Upper lobe of left lung (tissue), 6 donors: ENCODE measurements around the gene TRAPPC2. TPM values are rescaled to one million over a fixed set of nuclear protein-coding genes. Genes with fewer than 3 reads are reported as not detected.

Source experiments
- ATAC-seq, 2 donors: fragments of 200-7000 bp; cut with Tn5 transposase; one replicate each; pipeline ENCODE4 v1.9.1; 2022; ENCODE audit warnings: mild to moderate bottlenecking in 2 of 2, moderate library complexity in 2 of 2; ENCODE audit not compliant: low FRiP score in 2 of 2
- DNase-seq, 2 donors: peaks; one replicate each; pipeline ENCODE4 v3.0.0-alpha.2; 2019 to 2020
- H3K27ac ChIP-seq, 4 donors: fragments of 200-600 bp; sonication (generic); one replicate each; pipeline ENCODE4 v1.5.1; 2016 to 2019
- H3K27me3 ChIP-seq, 4 donors: fragments of 200-600 bp; sonication (generic); one replicate each; pipeline ENCODE4 v1.5.1; 2017 to 2019
- H3K36me3 ChIP-seq, 4 donors: fragments of 200-600 bp; sonication (generic); one replicate each; pipeline ENCODE4 v1.5.1; 2016 to 2019
- H3K4me1 ChIP-seq, 4 donors: fragments of 200-600 bp; sonication (generic); one replicate each; pipeline ENCODE4 v1.5.1; 2018 to 2019
- H3K4me3 ChIP-seq, 4 donors: fragments of 200-600 bp; sonication (generic); one replicate each; pipeline ENCODE4 v1.5.1; 2017 to 2019; ENCODE audit warnings: mild to moderate bottlenecking in 2 of 4, moderate library complexity in 1 of 4
- H3K9me3 ChIP-seq, 4 donors: fragments of 200-600 bp; sonication (generic); one replicate each; pipeline ENCODE4 v1.5.1; 2018 to 2019
- EP300 ChIP-seq, 4 donors: sonication (generic); formaldehyde crosslinking; IDR thresholded peaks; one replicate each; pipeline ENCODE4 v1.5.1; 2017; ENCODE audit warnings: antibody characterized with exemption in 4 of 4, control low read depth in 2 of 4
- POLR2A ChIP-seq, 4 donors: fragments of 450-650 bp; IDR thresholded peaks; one replicate each; pipeline ENCODE4 v1.5.1; 2016 to 2017; ENCODE audit warnings: antibody characterized with exemption in 4 of 4, mild to moderate bottlenecking in 2 of 4
- POLR2AphosphoS5 ChIP-seq, 2 donors: sonication (generic); formaldehyde crosslinking; IDR thresholded peaks; one replicate each; pipeline ENCODE4 v1.5.1; 2017; ENCODE audit warnings: antibody characterized with exemption in 2 of 2
- WGBS, 2 donors: methylation state at CpG; one replicate each; pipeline ENCODE4 v1.1.5; 2017 to 2018; 5-methylcytosine and 5-hydroxymethylcytosine counted together
- total RNA-seq, 6 donors: library from RNA; depleted of rRNA in 4 of 6; stranded (reverse); fragments of >200 nt in 4 of 6; gene quantifications; one replicate each; pipeline versions ENCODE4 v1.1.0 to v1.2.1, GENCODE V29; 2016 to 2021
- TF ChIP-seq, protein P1 (sequence below), 6 experiments: fragments of 450-650 bp in 4 of 6; fragments of 200-600 bp in 2 of 6; sonication (generic) in 2 of 6; IDR thresholded peaks; one replicate each; pipeline ENCODE4 v1.5.1; 2016 to 2019; ENCODE audit warnings: antibody characterized with exemption in 6 of 6
- donor health status: DM: no; HTN: no; CAD: no; lungs with moderate emphysema.
- donor health status: DM: no; HTN: yes; CAD: no; lungs with severe emphysema.

Gene TRAPPC2
- total RNA-seq, 6 donors from 2014 or later, result 6.3 to 18.0 (median 12.7) TPM

DNA sequence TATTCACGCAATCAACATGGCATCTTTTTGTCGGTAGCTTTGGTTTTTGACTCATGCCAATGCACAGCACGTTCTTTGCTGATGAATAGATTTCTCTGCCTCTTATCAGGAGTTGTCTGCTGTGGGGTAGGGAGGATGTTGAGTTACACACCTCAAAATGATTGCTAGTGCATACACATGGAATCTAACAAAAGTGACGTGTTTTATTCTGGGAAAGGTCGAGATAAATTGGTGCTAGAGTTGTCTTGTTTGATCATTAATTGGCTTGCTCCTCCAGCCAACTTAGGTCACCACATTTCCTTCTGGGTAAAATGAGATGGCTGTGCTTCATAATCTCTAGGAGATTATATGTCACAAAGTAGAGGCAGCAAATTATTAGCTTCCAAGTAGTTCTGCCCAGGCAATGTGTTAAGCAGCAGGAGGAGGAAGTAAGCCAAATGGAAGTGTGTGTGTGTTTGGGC is 41.6 kb downstream of the TRAPPC2 start:
- TF ChIP-seq POLR2AphosphoS5 (IDR thresholded peaks at IDR 0.05), result no peak
- TF ChIP-seq POLR2A (IDR thresholded peaks at IDR 0.05), result no peak
- TF ChIP-seq EP300 (IDR thresholded peaks at IDR 0.05), result no peak
- TF ChIP-seq, protein P1, sequence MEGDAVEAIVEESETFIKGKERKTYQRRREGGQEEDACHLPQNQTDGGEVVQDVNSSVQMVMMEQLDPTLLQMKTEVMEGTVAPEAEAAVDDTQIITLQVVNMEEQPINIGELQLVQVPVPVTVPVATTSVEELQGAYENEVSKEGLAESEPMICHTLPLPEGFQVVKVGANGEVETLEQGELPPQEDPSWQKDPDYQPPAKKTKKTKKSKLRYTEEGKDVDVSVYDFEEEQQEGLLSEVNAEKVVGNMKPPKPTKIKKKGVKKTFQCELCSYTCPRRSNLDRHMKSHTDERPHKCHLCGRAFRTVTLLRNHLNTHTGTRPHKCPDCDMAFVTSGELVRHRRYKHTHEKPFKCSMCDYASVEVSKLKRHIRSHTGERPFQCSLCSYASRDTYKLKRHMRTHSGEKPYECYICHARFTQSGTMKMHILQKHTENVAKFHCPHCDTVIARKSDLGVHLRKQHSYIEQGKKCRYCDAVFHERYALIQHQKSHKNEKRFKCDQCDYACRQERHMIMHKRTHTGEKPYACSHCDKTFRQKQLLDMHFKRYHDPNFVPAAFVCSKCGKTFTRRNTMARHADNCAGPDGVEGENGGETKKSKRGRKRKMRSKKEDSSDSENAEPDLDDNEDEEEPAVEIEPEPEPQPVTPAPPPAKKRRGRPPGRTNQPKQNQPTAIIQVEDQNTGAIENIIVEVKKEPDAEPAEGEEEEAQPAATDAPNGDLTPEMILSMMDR (IDR thresholded peaks at IDR 0.05), result no peak
- H3K9me3 ChIP-seq, result no peaks in the 10 kb centered on the region
- no peak overlapping the region for H3K4me3 ChIP-seq
- H3K27me3 ChIP-seq, result no peaks in the 10 kb centered on the region
- DNase-seq (no peak), ATAC-seq (no peak)
- peak overlapping the region in 2 of 4 donors; percentile 3 to 27 for H3K27ac ChIP-seq
- no peaks in the 10 kb centered on the region for H3K36me3 ChIP-seq
- peaks cover 4 to 50% (median 18%) of the 10 kb centered on the region in 4 donors for H3K4me1 ChIP-seq
- 75 to 87% methylated on average over 4 to 5 of the region's 5 CpGs for WGBS, 2 donors

DNA sequence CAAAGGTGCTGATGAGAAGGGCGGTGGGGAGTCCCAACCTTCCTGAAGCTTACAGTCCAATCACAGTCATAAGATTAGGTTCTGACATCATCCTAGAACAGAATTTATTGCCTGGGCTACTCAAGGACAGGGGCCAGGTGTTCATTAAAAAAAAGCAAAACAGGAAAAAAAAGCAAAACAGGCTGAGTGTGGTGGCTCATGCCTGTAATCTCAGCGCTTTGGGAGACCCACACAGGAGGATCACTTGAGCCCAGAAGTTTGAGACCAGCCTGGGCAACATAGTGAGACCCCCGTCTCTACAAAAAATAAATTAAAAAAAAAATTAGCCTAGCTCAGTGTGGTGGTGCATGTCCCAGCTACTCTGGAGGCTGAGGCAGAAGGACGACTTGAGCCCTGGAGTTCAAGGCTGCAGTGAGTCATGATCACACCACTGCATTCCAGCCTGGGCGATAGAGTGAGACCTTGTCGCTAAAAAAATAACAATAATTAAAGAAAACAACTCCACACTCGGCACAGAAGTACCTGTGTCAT is 42.5 kb downstream of the TRAPPC2 start:
- no peak for ATAC-seq
- H3K4me1 ChIP-seq, result peaks cover 4 to 50% (median 18%) of the 10 kb centered on the region in 4 donors
- no peak for DNase-seq
- H3K4me3 ChIP-seq, result no peak overlapping the region
- H3K27ac ChIP-seq, result no peak overlapping the region
- TF ChIP-seq POLR2AphosphoS5 (IDR thresholded peaks at IDR 0.05) (no peak), POLR2A (IDR thresholded peaks at IDR 0.05) (no peak), EP300 (IDR thresholded peaks at IDR 0.05) (no peak)
- TF ChIP-seq, protein P1 (IDR thresholded peaks at IDR 0.05), result no peak
- 78 to 81% methylated on average over 7 of the region's 7 CpGs for WGBS, 2 donors
- no peaks in the 10 kb centered on the region for H3K36me3 ChIP-seq
- no peaks in the 10 kb centered on the region for H3K9me3 ChIP-seq
- no peaks in the 10 kb centered on the region for H3K27me3 ChIP-seq

DNA sequence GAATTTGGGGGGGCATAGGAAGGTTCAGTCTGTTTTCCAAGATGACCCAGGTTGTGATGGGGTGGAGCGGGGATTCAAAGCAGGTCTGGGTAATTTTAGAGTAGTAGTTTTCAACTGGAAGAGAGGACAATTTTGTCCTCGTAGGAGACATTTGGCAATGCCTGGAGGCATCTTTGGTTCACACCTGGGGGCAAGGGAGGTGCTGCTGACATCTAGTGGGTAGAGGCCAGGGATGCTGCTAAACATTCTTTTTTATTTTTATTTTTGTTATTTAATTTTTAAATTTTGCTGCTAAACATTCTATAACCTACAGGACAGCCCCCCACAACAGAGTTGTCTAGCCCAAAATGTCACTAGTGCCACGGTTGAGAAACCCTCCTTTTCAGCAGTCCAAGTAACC is 43.6 kb downstream of the TRAPPC2 start:
- DNase-seq (no peak), ATAC-seq (no peak)
- 69 to 85% methylated on average over 3 of the region's 3 CpGs for WGBS, 2 donors
- TF ChIP-seq EP300 (IDR thresholded peaks at IDR 0.05) (no peak), POLR2AphosphoS5 (IDR thresholded peaks at IDR 0.05) (no peak), POLR2A (IDR thresholded peaks at IDR 0.05) (no peak)
- TF ChIP-seq, protein P1 (IDR thresholded peaks at IDR 0.05), result no peak
- H3K4me1 ChIP-seq, result peaks cover 4 to 45% (median 18%) of the 10 kb centered on the region in 4 donors
- no peaks in the 10 kb centered on the region for H3K9me3 ChIP-seq
- no peaks in the 10 kb centered on the region for H3K36me3 ChIP-seq
- no peaks in the 10 kb centered on the region for H3K27me3 ChIP-seq
- H3K4me3 ChIP-seq, result peak overlapping the region in 3 of 4 donors; percentile 65 to 71 (median 67)
- H3K27ac ChIP-seq, result peak overlapping the region in 1 of 4 donors; percentile 95

DNA sequence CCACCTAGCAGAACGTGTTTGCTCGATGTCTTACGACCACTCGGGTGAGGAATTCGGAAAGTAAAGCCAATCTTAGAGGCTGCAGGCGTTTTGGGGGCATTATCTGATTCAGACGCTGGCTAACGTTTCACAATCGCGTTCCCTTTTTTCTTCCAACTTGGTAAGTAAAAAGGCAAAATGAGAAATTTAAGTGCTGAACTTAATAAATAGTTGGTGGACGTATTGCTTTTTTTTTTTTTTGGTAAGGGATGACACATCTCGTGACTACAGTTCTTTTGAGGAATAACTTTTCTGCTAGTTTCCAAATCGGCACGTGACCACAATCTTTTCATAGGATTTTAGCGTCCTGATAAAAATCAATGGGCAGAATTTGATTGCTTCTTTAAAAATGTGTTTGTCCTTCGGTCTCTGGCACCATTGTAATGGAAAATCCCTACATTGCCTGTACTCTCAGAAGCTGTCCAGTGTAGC is 44.6 kb downstream of the TRAPPC2 start:
- Histone ChIP-seq H3K27me3 (no peaks in the 10 kb centered on the region), H3K9me3 (no peaks in the 10 kb centered on the region), H3K27ac (peak overlapping the region; percentile 95 to 96 (median 96)), H3K4me1 (peaks cover 4 to 45% (median 15%) of the 10 kb centered on the region in 4 donors), H3K4me3 (peak overlapping the region; percentile 65 to 71 (median 66)), H3K36me3 (no peaks in the 10 kb centered on the region)
- 2 to 9% methylated on average over 16 of the region's 16 CpGs for WGBS, 2 donors
- ATAC-seq, result peak in 1 of 2 donors; percentile 25
- DNase-seq, result no peak
- no peak for TF ChIP-seq POLR2AphosphoS5 (IDR thresholded peaks at IDR 0.05)

DNA sequence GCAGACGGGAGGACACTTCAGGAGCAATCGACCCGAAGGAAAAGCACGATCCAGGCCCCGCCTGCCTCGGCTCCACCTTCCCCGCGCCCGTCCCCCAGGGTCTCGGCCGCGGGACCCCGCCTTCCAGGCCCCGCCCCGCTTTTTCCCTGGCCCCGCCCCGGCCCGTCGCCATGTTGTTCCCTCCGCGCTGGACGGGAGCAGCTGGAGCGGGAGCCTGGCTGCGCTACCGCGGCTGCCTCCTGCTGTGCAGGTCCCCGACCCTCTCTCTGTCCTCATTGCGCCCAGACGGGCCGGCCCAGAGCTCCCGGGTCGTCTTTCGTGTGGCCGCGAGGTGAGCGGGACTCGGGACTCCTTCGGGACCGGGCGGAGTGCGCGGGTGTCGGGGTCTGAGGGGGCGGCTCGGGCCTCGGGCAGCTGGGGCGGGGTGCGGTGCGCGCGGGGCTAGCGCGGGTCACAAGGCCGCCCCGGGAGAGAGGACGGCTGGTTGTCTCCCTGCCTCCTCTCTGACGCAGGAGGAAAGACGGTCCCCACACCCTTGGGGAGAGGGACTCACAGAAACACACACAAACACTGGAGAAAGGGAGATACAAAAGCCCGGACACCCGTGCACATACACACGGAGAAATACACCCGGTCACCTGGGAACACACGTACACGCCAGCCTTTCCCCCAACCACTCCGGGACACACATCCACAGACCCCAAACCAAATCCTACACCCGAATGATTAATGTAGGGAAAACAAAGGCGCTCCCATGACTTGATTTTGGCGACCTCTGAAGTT is 45.3 kb downstream of the TRAPPC2 start, which contains the start of gene RAB9A:
TSS of gene RAB9A (plus strand) at position 171 of the 783 bp plus-strand sequence. CDS start 19,619 bp downstream, outside the sequence.
- H3K27me3 ChIP-seq, result no peaks in the 10 kb centered on the region
- peak within 1 kb of the TSS; percentile 95 to 96 (median 96) for H3K27ac ChIP-seq
- peak in 3 of 4 donors; percentile 66 to 94 (median 77) for TF ChIP-seq POLR2A (IDR thresholded peaks at IDR 0.05)
- TF ChIP-seq POLR2AphosphoS5 (IDR thresholded peaks at IDR 0.05), result peak; percentile 89 to 97
- TF ChIP-seq, protein P1 (IDR thresholded peaks at IDR 0.05), result no peak
- DNase-seq (peak; percentile 90 to 97), ATAC-seq (peak; percentile 94 to 100)
- H3K4me3 ChIP-seq, result peak within 1 kb of the TSS; percentile 65 to 71 (median 66)
- no peaks in the 10 kb centered on the region for H3K36me3 ChIP-seq
- peaks cover 4 to 41% (median 13%) of the 10 kb centered on the region in 4 donors for H3K4me1 ChIP-seq
- WGBS, 2 donors, result 3% methylated on average over 19 of the region's 68 CpGs; no CpG with 5 or more reads in 1 of the 2 donors
- H3K9me3 ChIP-seq, result no peaks in the 10 kb centered on the region
